HG02943 (cell line): ENCODE data around the gene KLHL18.
A peak's percentile ranks its signal among the peaks of the same experiment; 100 is the strongest.
"Not testable (repeated sequence)": the region's sequence is repeated elsewhere in the genome, so short reads cannot be mapped to it uniquely, and the experiment has no call there.

Experiments
- ATAC-seq: cut with Tn5 transposase; IDR thresholded peaks from one replicate; pipeline ENCODE4 v1.9.1; 2021; ENCODE audit warnings: mild to moderate bottlenecking, low read depth, moderate library complexity; ENCODE audit not compliant: unreplicated experiment

The KLHL18 gene

GRCh38 chr3:47309231-47309630 lies 26.5 kb downstream of the KLHL18 start:
- ATAC-seq, result not testable (repeated sequence)

DNA sequence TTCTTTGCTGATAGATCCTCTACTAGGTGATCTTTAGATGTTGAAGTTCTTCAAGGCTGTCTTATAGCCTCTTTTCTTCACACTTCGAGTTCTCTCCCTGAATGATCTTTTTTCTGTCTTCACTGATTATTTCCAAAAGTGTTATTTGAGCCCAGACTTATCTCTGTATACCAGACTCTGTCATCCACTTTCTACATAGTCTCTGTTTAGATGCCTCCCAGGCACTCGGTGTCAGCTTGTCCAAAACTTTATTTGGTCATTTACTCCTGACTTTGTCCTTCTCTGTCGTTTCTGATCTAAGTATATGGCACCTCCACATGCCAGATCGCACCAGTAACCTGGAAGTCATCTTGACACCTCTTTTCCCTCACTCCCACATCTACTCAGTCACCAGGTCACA lies 27.6 kb downstream of the KLHL18 start:
- ATAC-seq, result no peak

GRCh38 chr3:47313341-47314055 lies 30.8 kb downstream of the KLHL18 start:
- ATAC-seq, result no peak

- ATAC-seq, result no peak
These were observed 31.5 kb downstream of the KLHL18 start for GRCh38 chr3:47314056-47314764.

DNA sequence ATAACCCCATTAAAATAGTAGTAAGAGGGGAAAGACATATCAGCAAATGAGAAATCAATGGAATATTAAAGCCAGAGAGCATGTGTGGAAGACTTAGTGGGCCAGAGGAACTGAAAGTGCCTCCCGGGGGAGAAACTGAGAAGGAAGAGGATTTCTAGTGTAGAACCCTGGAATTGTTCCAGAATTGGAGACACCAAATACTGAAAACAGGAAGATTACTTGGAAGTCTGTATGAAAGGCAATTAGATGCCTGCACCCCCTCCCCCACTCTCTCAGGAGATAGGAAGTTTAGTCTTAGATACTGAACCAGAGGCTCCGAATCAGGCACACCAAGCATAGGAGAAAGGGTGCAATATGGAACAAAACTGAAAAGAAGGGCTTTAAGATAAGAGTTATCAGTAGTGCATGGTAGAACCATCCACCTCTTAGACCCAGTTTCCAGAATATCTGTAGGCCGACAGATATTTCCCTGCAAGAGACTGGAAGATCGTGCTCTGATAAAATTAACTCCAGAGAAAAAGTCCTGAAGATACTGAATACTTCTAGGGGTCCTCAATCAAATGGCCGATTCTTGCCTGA lies 32.4 kb downstream of the KLHL18 start:
- no peak for ATAC-seq

DNA sequence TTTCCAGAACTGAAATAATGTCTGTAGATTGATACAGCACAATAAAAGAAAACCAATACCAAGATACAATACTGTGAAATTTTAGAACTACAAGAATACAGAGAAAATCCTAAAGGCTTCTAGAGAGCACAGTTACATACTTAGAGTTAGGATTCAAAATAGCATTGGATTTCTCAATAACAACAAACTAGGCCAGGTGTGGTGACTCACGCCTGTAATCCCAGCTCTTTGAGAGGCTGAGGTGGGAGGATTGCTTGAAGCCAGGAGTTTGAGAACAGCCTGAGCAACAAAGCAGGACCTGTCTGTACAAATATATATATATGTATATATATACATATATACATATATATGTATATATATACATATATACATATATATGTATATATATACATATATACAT lies 33.4 kb downstream of the KLHL18 start:
- not testable (repeated sequence) for ATAC-seq

GRCh38 chr3:47318916-47319315 lies 36.2 kb downstream of the KLHL18 start:
- no peak for ATAC-seq

DNA sequence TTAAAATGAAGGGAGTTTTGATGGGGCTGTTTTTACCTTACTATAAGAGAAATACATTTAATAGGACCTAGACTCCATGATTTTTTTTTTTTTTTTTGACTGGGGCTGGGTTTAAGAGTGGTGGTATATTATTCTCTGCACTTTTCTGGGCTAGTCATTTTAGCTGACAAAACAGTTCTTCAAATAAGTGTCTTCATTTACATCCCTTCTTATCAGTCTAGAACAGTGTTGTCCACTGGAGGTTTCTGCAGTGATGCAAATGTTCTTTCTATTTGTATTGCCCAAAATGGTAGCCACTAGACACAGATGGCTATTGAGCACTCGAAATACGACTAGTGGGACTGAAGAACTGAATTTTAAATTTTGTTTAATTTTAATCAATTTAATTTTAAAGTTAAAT lies 37.2 kb downstream of the KLHL18 start:
- no peak for ATAC-seq

- no peak for ATAC-seq
These were observed 40.9 kb downstream of the KLHL18 start for GRCh38 chr3:47323431-47324277.

DNA sequence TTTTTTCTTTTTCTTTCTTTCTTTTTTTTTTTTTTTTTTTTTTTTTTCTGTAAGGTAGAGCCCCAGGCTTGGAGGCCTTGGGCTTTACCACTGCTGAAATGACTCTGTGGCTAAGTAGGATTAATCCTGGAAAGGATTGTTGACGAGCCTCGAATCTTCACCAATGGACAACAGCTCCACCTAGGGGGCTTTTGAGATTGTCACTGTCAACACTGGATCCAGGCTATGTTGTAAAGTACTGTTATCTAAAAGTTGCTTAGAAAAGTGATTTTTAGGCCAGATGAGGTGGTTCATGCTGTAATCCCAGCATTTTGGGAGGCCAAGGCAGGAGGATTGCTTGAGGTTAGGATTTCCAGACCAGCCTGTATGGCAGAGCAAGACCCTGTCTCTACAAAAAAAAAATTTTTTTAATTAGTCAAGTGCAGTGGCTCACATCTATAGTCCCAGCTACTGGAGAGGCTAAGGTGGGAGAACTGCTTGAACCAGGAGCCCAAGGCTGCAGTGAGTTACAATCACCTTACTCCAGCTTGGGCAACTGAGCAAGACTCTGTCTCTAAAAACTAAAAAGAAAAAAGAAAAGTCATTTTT lies 41.6 kb downstream of the KLHL18 start:
- no peak for ATAC-seq

- ATAC-seq, result no peak
These were observed 51.2 kb downstream of the KLHL18 start for GRCh38 chr3:47333907-47334306.

DNA sequence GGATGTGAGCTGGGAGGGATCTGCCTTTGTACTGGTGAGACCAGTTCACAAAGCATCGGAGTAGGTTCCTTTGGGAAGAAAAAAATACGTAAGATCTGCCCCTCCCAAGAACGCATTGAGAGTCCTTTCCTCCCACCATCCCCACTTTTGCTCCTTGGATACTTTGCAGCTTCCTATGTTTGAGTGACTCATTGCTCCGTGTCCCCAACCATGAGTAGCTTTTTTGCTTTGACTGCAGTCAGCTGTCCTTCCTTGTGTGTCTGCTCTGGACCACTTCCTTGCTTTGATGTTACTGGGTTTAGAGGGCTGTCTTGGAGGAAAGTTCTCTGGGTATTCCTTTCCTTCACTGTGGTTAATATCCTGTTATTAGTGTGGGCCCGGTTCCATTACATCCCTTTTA lies 54.9 kb downstream of the KLHL18 start:
- ATAC-seq, result no peak

GRCh38 chr3:47339951-47340350 lies 57.2 kb downstream of the KLHL18 start:
- no peak for ATAC-seq

DNA sequence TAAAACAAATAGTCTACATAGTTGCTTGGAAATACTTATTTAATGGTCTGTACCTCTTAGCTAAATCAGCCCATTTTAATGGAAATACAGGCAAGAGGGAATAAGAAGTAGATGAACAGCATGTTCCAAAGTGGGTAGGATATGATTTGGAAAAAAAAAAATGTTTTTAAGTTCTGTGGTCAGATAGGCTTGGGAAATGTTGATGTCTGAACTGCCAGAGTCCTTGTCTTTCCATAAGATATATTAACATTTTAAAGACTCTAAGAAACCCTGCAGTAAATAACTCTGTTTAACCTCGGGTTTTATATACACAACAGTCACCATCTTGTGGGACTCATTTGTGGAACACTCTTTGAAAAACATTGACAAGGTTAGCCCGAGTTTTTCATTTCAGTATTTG lies 58.1 kb downstream of the KLHL18 start:
- ATAC-seq, result no peak

DNA sequence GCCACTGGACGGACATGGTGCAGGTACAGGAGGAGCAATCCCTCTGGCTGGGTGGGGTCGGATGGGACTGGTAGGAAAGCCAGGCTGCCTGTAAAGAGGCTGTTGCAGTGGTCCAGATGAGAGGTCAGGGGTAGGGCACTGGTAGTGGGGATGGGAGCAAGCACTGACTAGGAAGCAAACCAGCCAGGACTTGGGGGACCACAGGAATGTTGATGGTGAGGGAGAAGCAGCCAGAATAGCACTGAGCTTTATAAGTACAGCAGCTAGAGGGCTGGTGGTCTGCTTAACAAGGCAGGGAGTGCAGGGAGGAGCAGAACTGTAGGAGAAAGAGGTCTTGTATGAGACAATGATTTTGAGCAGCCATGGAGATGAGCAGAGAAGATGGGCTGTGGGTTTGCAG lies 59.4 kb downstream of the KLHL18 start:
- ATAC-seq, result no peak

- no peak for ATAC-seq
These were observed 60.1 kb downstream of the KLHL18 start for GRCh38 chr3:47342812-47343211.

DNA sequence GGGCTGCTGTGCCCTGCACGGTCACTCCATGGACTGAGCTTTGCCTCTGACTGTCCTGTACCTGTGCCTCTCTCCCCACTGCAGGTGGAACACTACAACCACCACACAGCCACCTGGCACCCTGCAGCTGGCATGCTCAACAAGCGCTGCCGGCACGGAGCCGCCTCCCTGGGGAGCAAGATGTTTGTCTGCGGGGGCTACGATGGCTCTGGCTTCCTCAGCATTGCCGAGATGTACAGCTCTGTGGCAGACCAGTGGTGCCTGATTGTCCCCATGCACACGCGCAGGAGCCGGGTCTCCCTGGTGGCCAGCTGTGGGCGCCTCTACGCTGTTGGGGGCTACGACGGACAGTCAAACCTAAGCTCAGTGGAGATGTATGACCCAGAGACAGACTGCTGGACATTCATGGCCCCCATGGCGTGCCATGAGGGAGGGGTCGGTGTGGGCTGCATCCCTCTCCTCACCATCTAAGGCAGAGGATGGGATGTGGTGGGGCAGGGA lies 60.8 kb downstream of the KLHL18 start:
- no peak for ATAC-seq

DNA sequence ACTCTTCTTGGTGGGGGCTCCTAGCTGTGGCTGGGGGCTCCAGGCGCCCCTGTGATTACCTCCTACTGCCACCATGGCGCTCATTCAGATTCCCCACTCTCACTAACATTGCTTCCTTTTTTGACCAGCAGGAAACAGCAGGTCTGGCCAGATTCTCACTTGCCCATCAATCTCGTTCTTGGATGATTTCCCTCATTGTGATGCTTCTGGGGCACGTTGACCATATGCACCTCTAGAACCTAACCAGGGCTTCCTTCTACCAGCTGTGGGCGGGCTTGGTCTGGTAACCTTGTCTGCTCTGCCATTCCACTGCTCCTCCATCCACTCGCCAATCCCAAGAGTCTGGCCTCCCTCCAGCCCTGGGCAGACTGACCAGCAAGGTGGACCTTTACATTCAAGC lies 62.2 kb downstream of the KLHL18 start:
- no peak for ATAC-seq

- peak; percentile 60 for ATAC-seq
These were observed 64.6 kb downstream of the KLHL18 start for GRCh38 chr3:47347217-47347801.
